Loucy (cell line): Measurements from ENCODE around the gene MTMR3.

Experiments used
- H2AFZ ChIP-seq: fragments of 200-600 bp; sonication (generic); 2 replicates; pipeline ENCODE4 v1.6.0; 2016; ENCODE audit warnings: antibody characterized with exemption, mild to moderate bottlenecking, low read length, moderate library complexity
- H3F3A ChIP-seq: fragments of 200-600 bp; 2 replicates; pipeline ENCODE4 v1.6.0; 2016; ENCODE audit warnings: antibody characterized with exemption, low read depth, mild to moderate bottlenecking
- H3K27me3 ChIP-seq: fragments of 200-600 bp; sonication (generic); 2 replicates; pipeline ENCODE4 v1.6.1; 2014; ENCODE audit warnings: low read length, mild to moderate bottlenecking; ENCODE audit not compliant: insufficient read depth, poor library complexity, severe bottlenecking
- H3K36me3 ChIP-seq: fragments of 200-600 bp; sonication (generic); 2 replicates; pipeline ENCODE4 v1.6.1; 2016; ENCODE audit warnings: low read length; ENCODE audit not compliant: insufficient read depth
- H3K4me1 ChIP-seq: fragments of 200-600 bp; sonication (generic); 2 replicates; pipeline ENCODE4 v1.5.1; 2014; ENCODE audit warnings: low read length, mild to moderate bottlenecking; ENCODE audit not compliant: insufficient read depth, poor library complexity, severe bottlenecking
- H3K4me2 ChIP-seq: fragments of 200-600 bp; sonication (generic); 2 replicates; pipeline ENCODE4 v1.6.0; 2014; ENCODE audit warnings: antibody characterized with exemption, low read length, low read depth, mild to moderate bottlenecking; ENCODE audit not compliant: poor library complexity, severe bottlenecking
- H3K4me3 ChIP-seq: fragments of 200-600 bp; sonication (generic); 2 replicates; pipeline ENCODE4 v1.5.1; 2014; ENCODE audit warnings: low read length, mild to moderate bottlenecking, mixed read lengths; ENCODE audit not compliant: poor library complexity, severe bottlenecking
- H3K79me2 ChIP-seq: fragments of 200-600 bp; sonication (generic); 2 replicates; pipeline ENCODE4 v1.6.1; 2014; ENCODE audit warnings: low read length; ENCODE audit not compliant: insufficient read depth
- H3K9ac ChIP-seq: fragments of 200-600 bp; sonication (generic); 2 replicates; pipeline ENCODE4 v1.6.0; 2014; ENCODE audit warnings: mild to moderate bottlenecking, low read depth, low read length, moderate library complexity; ENCODE audit not compliant: poor library complexity, severe bottlenecking
- H3K9me2 ChIP-seq: fragments of 200-600 bp; sonication (generic); replicated peaks from 2 replicates; pipeline ENCODE4 v1.6.1; 2016; ENCODE audit warnings: low read depth, low read length, mixed read lengths
- H3K9me3 ChIP-seq: fragments of 200-600 bp; sonication (generic); 2 replicates; pipeline ENCODE4 v1.6.1; 2014; ENCODE audit warnings: mild to moderate bottlenecking, antibody characterized with exemption, low read length, low read depth; ENCODE audit not compliant: insufficient read depth
- H4K20me1 ChIP-seq: fragments of 200-600 bp; sonication (generic); 2 replicates; pipeline ENCODE4 v1.6.0; 2014; ENCODE audit warnings: antibody characterized with exemption, low read length, mild to moderate bottlenecking; ENCODE audit not compliant: insufficient read depth, poor library complexity, severe bottlenecking
- CTCF ChIP-seq: fragments of 200-600 bp; sonication (generic); conservative IDR thresholded peaks from 2 replicates; pipeline ENCODE4 v1.5.1; 2014; ENCODE audit warnings: mild to moderate bottlenecking, antibody characterized with exemption, low read length
- EZH2phosphoT487 ChIP-seq: fragments of 200-600 bp; IDR thresholded peaks from 2 replicates; pipeline ENCODE4 v1.6.1; 2018; ENCODE audit warnings: antibody characterized with exemption, mild to moderate bottlenecking, moderate library complexity, borderline replicate concordance

The MTMR3 gene

DNA sequence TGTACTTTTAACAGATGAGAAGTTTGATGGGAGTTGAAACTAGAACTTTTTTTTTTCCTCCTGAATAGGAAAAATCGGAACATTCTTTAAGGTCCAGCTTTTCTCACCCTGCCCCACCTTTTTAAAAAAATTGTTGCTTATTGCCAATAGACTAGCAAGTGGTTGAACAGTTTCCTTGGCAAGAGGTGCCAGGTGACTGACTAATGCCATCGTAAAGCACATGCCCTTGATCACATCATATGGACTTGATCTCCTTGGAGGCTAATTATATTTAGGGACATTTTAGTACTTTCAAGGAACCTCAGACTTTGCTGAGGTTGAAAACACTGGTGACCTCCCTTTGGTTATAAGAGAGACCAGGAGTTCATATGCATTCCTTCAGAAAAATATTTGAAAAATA, 57.6 kb downstream of the MTMR3 start:
- no peak overlapping the region for H3K9ac ChIP-seq
- H3K79me2 ChIP-seq: peaks cover 73% of the 10 kb centered on the region
- TF ChIP-seq EZH2phosphoT487: no peak
- TF ChIP-seq CTCF: no peak
- no peak overlapping the region for H3K4me2 ChIP-seq
- no peaks in the 10 kb centered on the region for H3F3A ChIP-seq
- no peak overlapping the region for H3K4me3 ChIP-seq
- H3K9me3 ChIP-seq: no peaks in the 10 kb centered on the region
- H4K20me1 ChIP-seq: peaks cover 36% of the 10 kb centered on the region
- H2AFZ ChIP-seq: no peak overlapping the region
- H3K9me2 ChIP-seq: no peaks in the 10 kb centered on the region
- H3K4me1 ChIP-seq: peaks cover 10% of the 10 kb centered on the region
- H3K36me3 ChIP-seq: no peaks in the 10 kb centered on the region
- H3K27me3 ChIP-seq: no peaks in the 10 kb centered on the region

DNA sequence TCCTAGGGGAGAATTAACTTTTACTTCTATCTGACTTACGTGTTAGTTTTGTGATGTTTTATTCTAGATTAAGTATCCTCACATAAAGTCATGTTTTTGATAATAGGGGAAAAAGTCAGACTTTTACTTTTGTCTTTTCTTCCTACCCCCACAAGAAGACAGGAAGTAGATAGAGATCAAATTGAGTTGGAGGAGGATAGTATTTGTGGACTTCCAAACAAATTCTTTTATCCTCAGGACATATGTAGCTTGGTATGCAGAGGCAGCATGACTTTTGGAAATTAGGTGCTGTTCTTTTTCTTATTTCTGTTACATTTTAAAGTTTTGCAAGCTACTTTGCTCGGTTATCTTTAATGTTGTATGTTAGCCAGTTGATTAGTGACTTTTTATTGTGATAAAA, 61.4 kb downstream of the MTMR3 start:
- H3K36me3 ChIP-seq: no peaks in the 10 kb centered on the region
- H4K20me1 ChIP-seq: peaks cover 35% of the 10 kb centered on the region
- H3K4me1 ChIP-seq: peaks cover 10% of the 10 kb centered on the region
- no peaks in the 10 kb centered on the region for H3K9me3 ChIP-seq
- H3K27me3 ChIP-seq: no peaks in the 10 kb centered on the region
- H3K4me2 ChIP-seq: peak overlapping the region; percentile 17
- peaks cover 83% of the 10 kb centered on the region for H3K79me2 ChIP-seq
- no peaks in the 10 kb centered on the region for H3K9me2 ChIP-seq
- no peaks in the 10 kb centered on the region for H3F3A ChIP-seq
- TF ChIP-seq CTCF: no peak
- no peak for TF ChIP-seq EZH2phosphoT487
- no peak overlapping the region for H3K4me3 ChIP-seq
- H3K9ac ChIP-seq: no peak overlapping the region
- H2AFZ ChIP-seq: no peak overlapping the region

GRCh38 chr22:29945435-29945834, 62.5 kb downstream of the MTMR3 start:
- Histone ChIP-seq H3K4me2 (no peak overlapping the region), H3K79me2 (peaks cover 77% of the 10 kb centered on the region), H3K36me3 (no peaks in the 10 kb centered on the region), H4K20me1 (peaks cover 34% of the 10 kb centered on the region), H3K9me3 (no peaks in the 10 kb centered on the region), H2AFZ (no peak overlapping the region), H3F3A (no peaks in the 10 kb centered on the region), H3K27me3 (no peaks in the 10 kb centered on the region), H3K4me1 (peaks cover 10% of the 10 kb centered on the region), H3K4me3 (no peak overlapping the region), H3K9ac (no peak overlapping the region), H3K9me2 (no peaks in the 10 kb centered on the region)
- TF ChIP-seq EZH2phosphoT487 (no peak), CTCF (no peak)
